ENCODE measurements around the gene GAP43.

GAP43 gene

GRCh38 chr3:115628075-115628412 is 4.7 kb downstream of the GAP43 start:
- no peaks in the 10 kb centered on the region for H3K79me1 ChIP-seq (ENCODE audit: low read depth, low read length)
- no peak overlapping the region for H3K23ac ChIP-seq (ENCODE audit: low read depth, low read length, poor library complexity)
- no peak overlapping the region for H2BK5ac ChIP-seq (ENCODE audit: low read length)
- H2BK12ac ChIP-seq (ENCODE audit: low read length): no peak overlapping the region
- H2AK5ac ChIP-seq (ENCODE audit: low read depth, low read length): no peak overlapping the region
- H3K9ac ChIP-seq (ENCODE audit: low read depth, low read length, poor library complexity): no peak overlapping the region
- no peaks in the 10 kb centered on the region for H3K9me3 ChIP-seq (replicated peaks in 1 of 2; ENCODE audit: control insufficient read depth in 2 of 2, insufficient read depth in 1 of 2, low read depth in 1 of 2, low read length in 2 of 2)
- H3K4ac ChIP-seq (ENCODE audit: low read length): no peak overlapping the region
- no peak overlapping the region for H3K14ac ChIP-seq (ENCODE audit: low read length)
- no peak overlapping the region for H2BK120ac ChIP-seq (ENCODE audit: low read depth, low read length)
- H3K27ac ChIP-seq (replicated peaks; ENCODE audit: low read length): no peak overlapping the region
- no peak overlapping the region for H2AFZ ChIP-seq (ENCODE audit: low read length)
- no peak overlapping the region for H3K18ac ChIP-seq (ENCODE audit: low read length)
- no peak overlapping the region for H3K4me3 ChIP-seq (ENCODE audit: low read length in 2 of 2)
- no peak overlapping the region for H2BK15ac ChIP-seq (ENCODE audit: low read length)
- no peak overlapping the region for H4K8ac ChIP-seq (ENCODE audit: low read depth, low read length)
- WGBS, 2 donors (ENCODE audit: extremely low coverage in 2 of 2, insufficient read length in 2 of 2, insufficient replicate concordance in 1 of 2): no CpG with 5 or more reads among the region's 1 CpG
- peaks cover 10 to 20% of the 10 kb centered on the region in 2 donors for H3K4me1 ChIP-seq (ENCODE audit: control insufficient read depth in 2 of 2, insufficient read depth in 1 of 2, low read depth in 1 of 2, low read length in 2 of 2)
- H3K4me2 ChIP-seq (ENCODE audit: insufficient read depth, low read length, poor library complexity, severe bottlenecking): no peak overlapping the region
- H3K36me3 ChIP-seq (replicated peaks in 1 of 2; ENCODE audit: control insufficient read depth in 2 of 2, insufficient read depth in 2 of 2, low read length in 2 of 2): no peaks in the 10 kb centered on the region
- DNase-seq (ENCODE audit: low spot score): no peak
- no peak overlapping the region for H4K91ac ChIP-seq (ENCODE audit: low read depth, low read length, poor library complexity)
- H3K27me3 ChIP-seq (ENCODE audit: control insufficient read depth in 3 of 3, insufficient read depth in 3 of 3, low read depth in 1 of 3, low read length in 3 of 3): peaks cover 0 to 7% (median 3%) of the 10 kb centered on the region in 3 experiments

- WGBS, 2 donors (ENCODE audit: extremely low coverage in 2 of 2, insufficient read length in 2 of 2, insufficient replicate concordance in 1 of 2): no CpG with 5 or more reads among the region's 3 CpGs
- Histone ChIP-seq H2BK120ac (ENCODE audit: low read depth, low read length) (no peak overlapping the region), H3K14ac (ENCODE audit: low read length) (no peak overlapping the region), H3K23ac (ENCODE audit: low read depth, low read length, poor library complexity) (no peak overlapping the region), H3K4me3 (ENCODE audit: low read length in 2 of 2) (no peak overlapping the region), H4K8ac (ENCODE audit: low read depth, low read length) (no peak overlapping the region), H3K27me3 (ENCODE audit: control insufficient read depth in 3 of 3, insufficient read depth in 3 of 3, low read depth in 1 of 3, low read length in 3 of 3) (no peaks in the 10 kb centered on the region), H4K91ac (ENCODE audit: low read depth, low read length, poor library complexity) (no peak overlapping the region), H3K9ac (ENCODE audit: low read depth, low read length, poor library complexity) (no peak overlapping the region), H3K79me1 (ENCODE audit: low read depth, low read length) (no peaks in the 10 kb centered on the region), H3K4ac (ENCODE audit: low read length) (no peak overlapping the region), H2BK15ac (ENCODE audit: low read length) (no peak overlapping the region), H3K4me2 (ENCODE audit: insufficient read depth, low read length, poor library complexity, severe bottlenecking) (no peak overlapping the region), H2BK5ac (ENCODE audit: low read length) (no peak overlapping the region), H3K18ac (ENCODE audit: low read length) (no peak overlapping the region), H2AFZ (ENCODE audit: low read length) (no peak overlapping the region), H3K27ac (replicated peaks; ENCODE audit: low read length) (no peak overlapping the region), H2AK5ac (ENCODE audit: low read depth, low read length) (no peak overlapping the region), H3K4me1 (ENCODE audit: control insufficient read depth in 2 of 2, insufficient read depth in 1 of 2, low read depth in 1 of 2, low read length in 2 of 2) (peaks cover 7 to 13% of the 10 kb centered on the region in 2 donors), H3K36me3 (replicated peaks in 1 of 2; ENCODE audit: control insufficient read depth in 2 of 2, insufficient read depth in 2 of 2, low read length in 2 of 2) (no peaks in the 10 kb centered on the region), H2BK12ac (ENCODE audit: low read length) (no peak overlapping the region), H3K9me3 (replicated peaks in 1 of 2; ENCODE audit: control insufficient read depth in 2 of 2, insufficient read depth in 1 of 2, low read depth in 1 of 2, low read length in 2 of 2) (no peaks in the 10 kb centered on the region)
- DNase-seq (ENCODE audit: low spot score): no peak
Observed at GRCh38 chr3:115630850-115631249, 7.5 kb downstream of the GAP43 start.

GRCh38 chr3:115632026-115632425 is 8.7 kb downstream of the GAP43 start:
- Histone ChIP-seq H2BK5ac (ENCODE audit: low read length) (no peak overlapping the region), H3K18ac (ENCODE audit: low read length) (no peak overlapping the region), H3K4me2 (ENCODE audit: insufficient read depth, low read length, poor library complexity, severe bottlenecking) (no peak overlapping the region), H2BK12ac (ENCODE audit: low read length) (no peak overlapping the region), H2BK120ac (ENCODE audit: low read depth, low read length) (no peak overlapping the region), H3K79me1 (ENCODE audit: low read depth, low read length) (no peaks in the 10 kb centered on the region), H3K9ac (ENCODE audit: low read depth, low read length, poor library complexity) (no peak overlapping the region), H4K91ac (ENCODE audit: low read depth, low read length, poor library complexity) (no peak overlapping the region), H3K14ac (ENCODE audit: low read length) (no peak overlapping the region), H3K4me3 (ENCODE audit: low read length in 2 of 2) (no peak overlapping the region), H3K4ac (ENCODE audit: low read length) (no peak overlapping the region), H3K27ac (replicated peaks; ENCODE audit: low read length) (no peak overlapping the region), H2BK15ac (ENCODE audit: low read length) (no peak overlapping the region), H3K4me1 (ENCODE audit: control insufficient read depth in 2 of 2, insufficient read depth in 1 of 2, low read depth in 1 of 2, low read length in 2 of 2) (peaks cover 3 to 5% of the 10 kb centered on the region in 2 donors), H3K27me3 (ENCODE audit: control insufficient read depth in 3 of 3, insufficient read depth in 3 of 3, low read depth in 1 of 3, low read length in 3 of 3) (no peaks in the 10 kb centered on the region), H2AK5ac (ENCODE audit: low read depth, low read length) (no peak overlapping the region), H4K8ac (ENCODE audit: low read depth, low read length) (no peak overlapping the region), H3K23ac (ENCODE audit: low read depth, low read length, poor library complexity) (no peak overlapping the region), H3K36me3 (replicated peaks in 1 of 2; ENCODE audit: control insufficient read depth in 2 of 2, insufficient read depth in 2 of 2, low read length in 2 of 2) (no peaks in the 10 kb centered on the region), H2AFZ (ENCODE audit: low read length) (no peak overlapping the region), H3K9me3 (replicated peaks in 1 of 2; ENCODE audit: control insufficient read depth in 2 of 2, insufficient read depth in 1 of 2, low read depth in 1 of 2, low read length in 2 of 2) (no peaks in the 10 kb centered on the region)
- DNase-seq (ENCODE audit: low spot score): no peak

DNA sequence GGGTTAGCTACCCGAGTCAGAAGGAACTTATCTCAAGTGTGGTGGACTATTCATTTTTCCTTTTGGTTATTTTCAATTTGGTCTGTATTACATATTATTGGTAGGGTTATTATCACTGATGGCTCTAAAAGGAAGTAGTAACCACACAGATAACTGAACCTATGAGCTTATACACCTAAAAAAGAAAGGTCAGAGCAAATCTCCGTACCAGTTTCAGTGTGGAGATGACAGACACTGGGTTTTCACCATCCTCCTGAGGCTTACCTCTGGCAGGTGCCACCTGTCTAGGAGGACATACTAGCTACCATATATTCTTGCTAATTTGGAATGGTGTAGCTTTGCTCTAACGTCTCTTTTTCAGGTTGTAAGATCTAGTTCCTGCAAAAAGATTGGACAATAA is 10.2 kb downstream of the GAP43 start:
- Histone ChIP-seq H3K4me3 (ENCODE audit: low read length in 2 of 2) (no peak overlapping the region), H3K27ac (replicated peaks; ENCODE audit: low read length) (no peak overlapping the region), H2BK120ac (ENCODE audit: low read depth, low read length) (no peak overlapping the region), H2BK5ac (ENCODE audit: low read length) (no peak overlapping the region), H2BK15ac (ENCODE audit: low read length) (no peak overlapping the region), H4K8ac (ENCODE audit: low read depth, low read length) (no peak overlapping the region), H2AFZ (ENCODE audit: low read length) (no peak overlapping the region), H3K79me1 (ENCODE audit: low read depth, low read length) (no peaks in the 10 kb centered on the region), H2BK12ac (ENCODE audit: low read length) (no peak overlapping the region), H3K9me3 (replicated peaks in 1 of 2; ENCODE audit: control insufficient read depth in 2 of 2, insufficient read depth in 1 of 2, low read depth in 1 of 2, low read length in 2 of 2) (no peaks in the 10 kb centered on the region), H3K4me1 (ENCODE audit: control insufficient read depth in 2 of 2, insufficient read depth in 1 of 2, low read depth in 1 of 2, low read length in 2 of 2) (peaks cover 0 to 2% of the 10 kb centered on the region in 2 donors), H3K4ac (ENCODE audit: low read length) (no peak overlapping the region), H3K14ac (ENCODE audit: low read length) (no peak overlapping the region), H3K23ac (ENCODE audit: low read depth, low read length, poor library complexity) (no peak overlapping the region), H3K27me3 (ENCODE audit: control insufficient read depth in 3 of 3, insufficient read depth in 3 of 3, low read depth in 1 of 3, low read length in 3 of 3) (no peaks in the 10 kb centered on the region), H2AK5ac (ENCODE audit: low read depth, low read length) (no peak overlapping the region), H4K91ac (ENCODE audit: low read depth, low read length, poor library complexity) (no peak overlapping the region), H3K18ac (ENCODE audit: low read length) (no peak overlapping the region), H3K36me3 (replicated peaks in 1 of 2; ENCODE audit: control insufficient read depth in 2 of 2, insufficient read depth in 2 of 2, low read length in 2 of 2) (no peaks in the 10 kb centered on the region), H3K9ac (ENCODE audit: low read depth, low read length, poor library complexity) (no peak overlapping the region), H3K4me2 (ENCODE audit: insufficient read depth, low read length, poor library complexity, severe bottlenecking) (no peak overlapping the region)
- no CpG with 5 or more reads among the region's 3 CpGs for WGBS, 2 donors (ENCODE audit: extremely low coverage in 2 of 2, insufficient read length in 2 of 2, insufficient replicate concordance in 1 of 2)
- DNase-seq (ENCODE audit: low spot score): no peak

Data from neuronal stem cell (in vitro differentiated cells).